ENCODE data around the gene DLGAP4.
"Not testable (repeated sequence)": the region's sequence is repeated elsewhere in the genome, so short reads cannot be mapped to it uniquely, and the experiment has no call there.

DLGAP4 gene

DNA sequence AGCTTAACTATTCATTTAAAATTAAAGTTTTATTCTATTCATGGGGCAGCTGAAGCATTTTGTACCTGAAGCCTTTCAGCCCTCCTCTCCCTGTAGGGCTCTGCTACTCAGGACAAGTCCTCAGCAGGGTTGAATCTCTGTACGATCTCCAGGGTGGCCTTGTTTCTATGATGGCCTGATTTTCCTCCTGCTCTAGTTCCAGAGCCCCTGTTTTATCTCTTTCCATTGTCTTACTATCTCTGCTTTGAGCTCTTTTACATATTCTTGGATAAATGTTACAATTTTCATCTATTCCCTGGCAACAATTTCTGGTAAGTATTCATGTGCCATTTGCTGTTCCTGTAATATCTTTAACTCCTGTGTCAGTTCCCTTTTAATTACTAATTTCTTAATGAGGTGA, 215.4 kb downstream of the DLGAP4 start:
- TF ChIP-seq CTCF (conservative IDR thresholded peaks at IDR 0.05; ENCODE audit: low read depth, low read length) = no peak
- Histone ChIP-seq H3K79me2 (ENCODE audit: insufficient read depth, low read depth) (no peaks in the 10 kb centered on the region), H3K36me3 (ENCODE audit: insufficient read depth) (no peaks in the 10 kb centered on the region), H3K4me3 (IDR thresholded peaks at IDR 0.05; ENCODE audit: insufficient read depth, low read depth, low read length) (no peak overlapping the region), H3K4me2 (no peak overlapping the region), H3K27me3 (ENCODE audit: insufficient read depth, low read depth) (no peaks in the 10 kb centered on the region), H3K9ac (no peak overlapping the region), H2AFZ (ENCODE audit: low read depth) (no peak overlapping the region), H4K20me1 (ENCODE audit: insufficient read depth) (no peaks in the 10 kb centered on the region), H3K27ac (no peak overlapping the region), H3K4me1 (ENCODE audit: low read depth, poor library complexity, severe bottlenecking) (no peaks in the 10 kb centered on the region)

GRCh38 chr20:36522412-36522811, 216.3 kb downstream of the DLGAP4 start:
- H3K36me3 ChIP-seq (ENCODE audit: insufficient read depth); H3K4me2 ChIP-seq; H3K79me2 ChIP-seq (ENCODE audit: insufficient read depth, low read depth); H4K20me1 ChIP-seq (ENCODE audit: insufficient read depth); H3K4me1 ChIP-seq (ENCODE audit: low read depth, poor library complexity, severe bottlenecking); H2AFZ ChIP-seq (ENCODE audit: low read depth); H3K27ac ChIP-seq; H3K9ac ChIP-seq; H3K27me3 ChIP-seq (ENCODE audit: insufficient read depth, low read depth); H3K4me3 ChIP-seq (IDR thresholded peaks at IDR 0.05; ENCODE audit: insufficient read depth, low read depth, low read length): not testable (repeated sequence)

- no peaks in the 10 kb centered on the region for H3K79me2 ChIP-seq (ENCODE audit: insufficient read depth, low read depth)
- H3K36me3 ChIP-seq (ENCODE audit: insufficient read depth) = no peaks in the 10 kb centered on the region
- H4K20me1 ChIP-seq (ENCODE audit: insufficient read depth) = no peaks in the 10 kb centered on the region
- H3K27ac ChIP-seq = no peak overlapping the region
- H3K4me1 ChIP-seq (ENCODE audit: low read depth, poor library complexity, severe bottlenecking) = no peaks in the 10 kb centered on the region
- no peaks in the 10 kb centered on the region for H3K27me3 ChIP-seq (ENCODE audit: insufficient read depth, low read depth)
- no peak overlapping the region for H2AFZ ChIP-seq (ENCODE audit: low read depth)
- no peak overlapping the region for H3K9ac ChIP-seq
- H3K4me3 ChIP-seq (IDR thresholded peaks at IDR 0.05; ENCODE audit: insufficient read depth, low read depth, low read length) = no peak overlapping the region
- H3K4me2 ChIP-seq = no peak overlapping the region
- TF ChIP-seq CTCF (conservative IDR thresholded peaks at IDR 0.05; ENCODE audit: low read depth, low read length) = no peak
Measured at GRCh38 chr20:36523341-36523740, 217.2 kb downstream of the DLGAP4 start.

- H3K4me1 ChIP-seq (ENCODE audit: low read depth, poor library complexity, severe bottlenecking) = peaks cover 23% of the 10 kb centered on the region
- no peak for TF ChIP-seq CTCF (conservative IDR thresholded peaks at IDR 0.05; ENCODE audit: low read depth, low read length)
Measured at GRCh38 chr20:36525620-36526365, 219.7 kb downstream of the DLGAP4 start.

GRCh38 chr20:36526521-36527011, 220.4 kb downstream of the DLGAP4 start:
- no peak overlapping the region for H2AFZ ChIP-seq (ENCODE audit: low read depth)
- no peaks in the 10 kb centered on the region for H3K79me2 ChIP-seq (ENCODE audit: insufficient read depth, low read depth)
- no peaks in the 10 kb centered on the region for H3K36me3 ChIP-seq (ENCODE audit: insufficient read depth)
- no peak for TF ChIP-seq CTCF (conservative IDR thresholded peaks at IDR 0.05; ENCODE audit: low read depth, low read length)
- no peaks in the 10 kb centered on the region for H4K20me1 ChIP-seq (ENCODE audit: insufficient read depth)
- no peak overlapping the region for H3K4me2 ChIP-seq
- H3K9ac ChIP-seq = no peak overlapping the region
- peaks cover 31% of the 10 kb centered on the region for H3K4me1 ChIP-seq (ENCODE audit: low read depth, poor library complexity, severe bottlenecking)
- no peak overlapping the region for H3K4me3 ChIP-seq (IDR thresholded peaks at IDR 0.05; ENCODE audit: insufficient read depth, low read depth, low read length)
- no peak overlapping the region for H3K27ac ChIP-seq
- no peaks in the 10 kb centered on the region for H3K27me3 ChIP-seq (ENCODE audit: insufficient read depth, low read depth)

More at GRCh38 chr20:36525620-36526365, 219.7 kb downstream of the DLGAP4 start:
- no peak overlapping the region for H2AFZ ChIP-seq (ENCODE audit: low read depth)
- H3K9ac ChIP-seq = no peak overlapping the region
- no peak overlapping the region for H3K4me3 ChIP-seq (IDR thresholded peaks at IDR 0.05; ENCODE audit: insufficient read depth, low read depth, low read length)
- no peaks in the 10 kb centered on the region for H3K27me3 ChIP-seq (ENCODE audit: insufficient read depth, low read depth)
- H3K36me3 ChIP-seq (ENCODE audit: insufficient read depth) = no peaks in the 10 kb centered on the region
- H3K79me2 ChIP-seq (ENCODE audit: insufficient read depth, low read depth) = no peaks in the 10 kb centered on the region
- H3K27ac ChIP-seq = no peak overlapping the region
- no peaks in the 10 kb centered on the region for H4K20me1 ChIP-seq (ENCODE audit: insufficient read depth)
- no peak overlapping the region for H3K4me2 ChIP-seq
